ENCODE results near the gene UTY. TPM values are rescaled to one million over a fixed set of nuclear protein-coding genes. Genes with fewer than 3 reads are reported as not detected.

The UTY gene
- 36.3 and 43.7 TPM in 2 replicates for total RNA-seq (2014; rRNA removed; shearing (Covaris generic))
- 12.8 and 15.7 TPM in 2 replicates for polyA plus RNA-seq (2016; fragmentation: Nextera tagmentation; extraction: Ambion mirVana)
- long read RNA-seq, partial matches to known transcripts = 1 of 6 reads
- long read RNA-seq, other reads (novel, unspliced or antisense) = 1 of 6 reads

GRCh38 chrY:13479828-13480227 is at the start of gene UTY:
Gene UTY, minus strand, starts transcription at chrY:13480033. Its CDS starts 368 bp downstream, at chrY:13479665.
- peaks cover 1% of the 10 kb centered on the region for H3K27me3 Mint-ChIP-seq (ENCODE audit: insufficient read depth, low read depth, poor library complexity)
- H3K27me3 ChIP-seq (ENCODE audit: insufficient read depth) = no peaks in the 10 kb centered on the region
- H3K79me2 ChIP-seq (replicated peaks; ENCODE audit: insufficient read depth) = peaks cover 49% of the 10 kb centered on the region
- H4K20me1 ChIP-seq (replicated peaks; ENCODE audit: insufficient read depth) = no peaks in the 10 kb centered on the region
- H3K9me3 Mint-ChIP-seq = no peaks in the 10 kb centered on the region
- peak within 1 kb of the TSS; percentile 86 for H3K27ac ChIP-seq (ENCODE audit: low read depth)
- H3F3A ChIP-seq (replicated peaks; ENCODE audit: low read depth) = no peaks in the 10 kb centered on the region
- H3K4me1 ChIP-seq (ENCODE audit: insufficient read depth) = no peaks in the 10 kb centered on the region
- H3K27ac Mint-ChIP-seq = peak within 1 kb of the TSS; percentile 96
- peaks cover 18% of the 10 kb centered on the region for H3K36me3 Mint-ChIP-seq (ENCODE audit: low read depth)
- peak within 1 kb of the TSS; percentile 71 for H3K4me3 ChIP-seq
- H3K4me1 Mint-ChIP-seq = peaks cover 3% of the 10 kb centered on the region; the same call in 2 of the 3 replicates
- TF ChIP-seq CREB1 (CRISPR knock-in tag; IDR thresholded peaks at IDR 0.05; ENCODE audit: low read depth) (no peak), EZH2 (IDR thresholded peaks at IDR 0.05; ENCODE audit: low read depth, unreplicated experiment) (no peak), EZH2phosphoT487 (IDR thresholded peaks at IDR 0.05; ENCODE audit: unreplicated experiment) (no peak), NANOG (IDR thresholded peaks at IDR 0.05; ENCODE audit: borderline replicate concordance) (no peak), REST (IDR thresholded peaks at IDR 0.05; ENCODE audit: unreplicated experiment) (no peak), ZNF462 (CRISPR knock-in tag; IDR thresholded peaks at IDR 0.05) (no peak), POLR2AphosphoS5 (IDR thresholded peaks at IDR 0.05; ENCODE audit: low read depth) (no peak), ETS1 (IDR thresholded peaks at IDR 0.05) (no peak), ZNF331 (CRISPR knock-in tag; IDR thresholded peaks at IDR 0.05; ENCODE audit: low read depth) (no peak), CTCF (conservative IDR thresholded peaks at IDR 0.05; ENCODE audit: low read depth in 2 of 2) (no peak), ZNF114 (CRISPR knock-in tag; IDR thresholded peaks at IDR 0.05) (no peak), JUNB (IDR thresholded peaks at IDR 0.05; ENCODE audit: unreplicated experiment) (no peak), STAT1 (IDR thresholded peaks at IDR 0.05; ENCODE audit: unreplicated experiment) (no peak)
- peak within 1 kb of the TSS; percentile 95 for H3K4me3 Mint-ChIP-seq
- no peak within 1 kb of the TSS for H2AFZ ChIP-seq
- peak; percentile 96 for ATAC-seq
- H3K36me3 ChIP-seq (ENCODE audit: insufficient read depth) = no peaks in the 10 kb centered on the region
- DNase-seq (ENCODE audit: low spot score) = peak; percentile 91
- H3K9me2 ChIP-seq (ENCODE audit: insufficient read depth) = no peaks in the 10 kb centered on the region
- peak within 1 kb of the TSS; percentile 78 for H3K4me2 ChIP-seq

All from GM23338 (cell line).